ENCODE results near the gene CRIP3. TPM values are rescaled to one million over a fixed set of nuclear protein-coding genes. Genes with fewer than 3 reads are reported as not detected.

CRIP3 gene
- total and polyA plus RNA-seq, 2 of the 13 experiments (the other 11 are each of a cell fraction or from before 2014, with no cell fraction given), result 6.3 to 9.3 TPM

DNA sequence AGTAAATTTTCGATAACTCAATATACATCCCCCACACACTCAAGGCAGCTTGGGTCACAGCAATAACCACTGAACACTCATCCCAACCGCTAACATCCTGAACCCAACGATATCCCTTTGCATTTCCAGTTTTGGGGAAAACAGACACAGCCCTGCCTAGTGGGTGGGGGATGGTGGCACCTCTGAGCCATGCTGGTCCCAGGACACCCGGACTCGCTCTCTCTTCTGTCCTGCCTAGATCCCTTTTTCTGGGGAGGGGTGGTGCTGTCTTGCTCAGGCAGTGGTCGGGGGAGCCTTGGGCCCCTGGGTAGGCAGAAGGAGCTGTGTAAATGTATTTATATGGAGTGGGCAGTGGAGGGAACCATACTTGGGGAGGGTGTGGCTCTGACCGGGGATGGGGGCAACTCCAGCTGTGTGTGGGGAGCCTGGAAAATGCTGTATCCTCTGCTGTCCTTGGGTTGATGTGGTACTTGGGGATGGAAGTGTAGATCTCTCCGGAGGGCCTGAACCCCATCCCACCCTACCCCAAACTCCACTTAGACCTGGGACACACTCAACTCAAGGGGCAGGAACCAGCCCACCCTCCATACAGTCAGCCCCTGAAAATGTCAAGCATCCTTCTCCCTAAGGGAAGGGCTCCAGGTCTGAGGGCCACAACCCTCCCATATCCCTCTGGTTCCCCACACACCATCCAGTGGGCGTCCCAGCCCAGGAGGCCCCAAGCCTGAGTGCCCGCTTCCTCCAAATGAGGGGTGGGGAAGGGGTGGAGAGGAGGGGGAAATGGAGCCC, 34.3 kb downstream of the CRIP3 start (continued):
- TF ChIP-seq, protein P1, sequence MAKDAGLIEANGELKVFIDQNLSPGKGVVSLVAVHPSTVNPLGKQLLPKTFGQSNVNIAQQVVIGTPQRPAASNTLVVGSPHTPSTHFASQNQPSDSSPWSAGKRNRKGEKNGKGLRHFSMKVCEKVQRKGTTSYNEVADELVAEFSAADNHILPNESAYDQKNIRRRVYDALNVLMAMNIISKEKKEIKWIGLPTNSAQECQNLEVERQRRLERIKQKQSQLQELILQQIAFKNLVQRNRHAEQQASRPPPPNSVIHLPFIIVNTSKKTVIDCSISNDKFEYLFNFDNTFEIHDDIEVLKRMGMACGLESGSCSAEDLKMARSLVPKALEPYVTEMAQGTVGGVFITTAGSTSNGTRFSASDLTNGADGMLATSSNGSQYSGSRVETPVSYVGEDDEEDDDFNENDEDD (CRISPR knock-in tag; IDR thresholded peaks at IDR 0.05; ENCODE audit: borderline replicate concordance), result no peak
- TF ChIP-seq NFYB (CRISPR knock-in tag; IDR thresholded peaks at IDR 0.05) (no peak), ZNF629 (CRISPR knock-in tag; conservative IDR thresholded peaks at IDR 0.05) (no peak), ZNF432 (CRISPR knock-in tag; IDR thresholded peaks at IDR 0.05; ENCODE audit: borderline replicate concordance) (no peak), ZNF777 (CRISPR knock-in tag; IDR thresholded peaks at IDR 0.05) (no peak), RARG (CRISPR knock-in tag; IDR thresholded peaks at IDR 0.05; ENCODE audit: low read depth) (0 out of 2 replicates have a peak, but pooled peaks have one; percentile 5), ZNF460 (CRISPR knock-in tag; IDR thresholded peaks at IDR 0.05; ENCODE audit: borderline replicate concordance) (no peak), ZNF282 (IDR thresholded peaks at IDR 0.05; ENCODE audit: partially characterized antibody) (no peak), TOE1 (CRISPR knock-in tag; IDR thresholded peaks at IDR 0.05) (no peak), POLR2A (IDR thresholded peaks at IDR 0.05; ENCODE audit: insufficient read depth in 1 of 2, low read depth in 2 of 2, low read length in 2 of 2) (peak in 1 of 2 experiments; percentile 32; a peak in 1 of 4 replicates), ZEB1 (IDR thresholded peaks at IDR 0.05; ENCODE audit: insufficient replicate concordance, low read depth) (no peak), MED8 (CRISPR knock-in tag; IDR thresholded peaks at IDR 0.05; ENCODE audit: insufficient replicate concordance) (no peak), TGIF2 (CRISPR knock-in tag; IDR thresholded peaks at IDR 0.05) (no peak), ATM (IDR thresholded peaks at IDR 0.05; ENCODE audit: borderline replicate concordance) (no peak), ZFP36L1 (CRISPR knock-in tag; IDR thresholded peaks at IDR 0.05) (peak; percentile 74)
- TF ChIP-seq, protein P2, sequence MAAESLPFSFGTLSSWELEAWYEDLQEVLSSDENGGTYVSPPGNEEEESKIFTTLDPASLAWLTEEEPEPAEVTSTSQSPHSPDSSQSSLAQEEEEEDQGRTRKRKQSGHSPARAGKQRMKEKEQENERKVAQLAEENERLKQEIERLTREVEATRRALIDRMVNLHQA (CRISPR knock-in tag; IDR thresholded peaks at IDR 0.05), result no peak
- TF ChIP-seq, protein P3, sequence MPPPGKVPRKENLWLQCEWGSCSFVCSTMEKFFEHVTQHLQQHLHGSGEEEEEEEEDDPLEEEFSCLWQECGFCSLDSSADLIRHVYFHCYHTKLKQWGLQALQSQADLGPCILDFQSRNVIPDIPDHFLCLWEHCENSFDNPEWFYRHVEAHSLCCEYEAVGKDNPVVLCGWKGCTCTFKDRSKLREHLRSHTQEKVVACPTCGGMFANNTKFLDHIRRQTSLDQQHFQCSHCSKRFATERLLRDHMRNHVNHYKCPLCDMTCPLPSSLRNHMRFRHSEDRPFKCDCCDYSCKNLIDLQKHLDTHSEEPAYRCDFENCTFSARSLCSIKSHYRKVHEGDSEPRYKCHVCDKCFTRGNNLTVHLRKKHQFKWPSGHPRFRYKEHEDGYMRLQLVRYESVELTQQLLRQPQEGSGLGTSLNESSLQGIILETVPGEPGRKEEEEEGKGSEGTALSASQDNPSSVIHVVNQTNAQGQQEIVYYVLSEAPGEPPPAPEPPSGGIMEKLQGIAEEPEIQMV (CRISPR knock-in tag; IDR thresholded peaks at IDR 0.05; ENCODE audit: low read depth), result no peak
- TF ChIP-seq, protein P4, sequence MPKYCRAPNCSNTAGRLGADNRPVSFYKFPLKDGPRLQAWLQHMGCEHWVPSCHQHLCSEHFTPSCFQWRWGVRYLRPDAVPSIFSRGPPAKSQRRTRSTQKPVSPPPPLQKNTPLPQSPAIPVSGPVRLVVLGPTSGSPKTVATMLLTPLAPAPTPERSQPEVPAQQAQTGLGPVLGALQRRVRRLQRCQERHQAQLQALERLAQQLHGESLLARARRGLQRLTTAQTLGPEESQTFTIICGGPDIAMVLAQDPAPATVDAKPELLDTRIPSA (CRISPR knock-in tag; IDR thresholded peaks at IDR 0.05; ENCODE audit: borderline replicate concordance), result no peak
- TF ChIP-seq, protein P5, sequence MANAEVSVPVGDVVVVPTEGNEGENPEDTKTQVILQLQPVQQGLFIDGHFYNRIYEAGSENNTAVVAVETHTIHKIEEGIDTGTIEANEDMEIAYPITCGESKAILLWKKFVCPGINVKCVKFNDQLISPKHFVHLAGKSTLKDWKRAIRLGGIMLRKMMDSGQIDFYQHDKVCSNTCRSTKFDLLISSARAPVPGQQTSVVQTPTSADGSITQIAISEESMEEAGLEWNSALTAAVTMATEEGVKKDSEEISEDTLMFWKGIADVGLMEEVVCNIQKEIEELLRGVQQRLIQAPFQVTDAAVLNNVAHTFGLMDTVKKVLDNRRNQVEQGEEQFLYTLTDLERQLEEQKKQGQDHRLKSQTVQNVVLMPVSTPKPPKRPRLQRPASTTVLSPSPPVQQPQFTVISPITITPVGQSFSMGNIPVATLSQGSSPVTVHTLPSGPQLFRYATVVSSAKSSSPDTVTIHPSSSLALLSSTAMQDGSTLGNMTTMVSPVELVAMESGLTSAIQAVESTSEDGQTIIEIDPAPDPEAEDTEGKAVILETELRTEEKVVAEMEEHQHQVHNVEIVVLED (CRISPR knock-in tag; IDR thresholded peaks at IDR 0.05; ENCODE audit: borderline replicate concordance), result no peak
- TF ChIP-seq, protein P6, sequence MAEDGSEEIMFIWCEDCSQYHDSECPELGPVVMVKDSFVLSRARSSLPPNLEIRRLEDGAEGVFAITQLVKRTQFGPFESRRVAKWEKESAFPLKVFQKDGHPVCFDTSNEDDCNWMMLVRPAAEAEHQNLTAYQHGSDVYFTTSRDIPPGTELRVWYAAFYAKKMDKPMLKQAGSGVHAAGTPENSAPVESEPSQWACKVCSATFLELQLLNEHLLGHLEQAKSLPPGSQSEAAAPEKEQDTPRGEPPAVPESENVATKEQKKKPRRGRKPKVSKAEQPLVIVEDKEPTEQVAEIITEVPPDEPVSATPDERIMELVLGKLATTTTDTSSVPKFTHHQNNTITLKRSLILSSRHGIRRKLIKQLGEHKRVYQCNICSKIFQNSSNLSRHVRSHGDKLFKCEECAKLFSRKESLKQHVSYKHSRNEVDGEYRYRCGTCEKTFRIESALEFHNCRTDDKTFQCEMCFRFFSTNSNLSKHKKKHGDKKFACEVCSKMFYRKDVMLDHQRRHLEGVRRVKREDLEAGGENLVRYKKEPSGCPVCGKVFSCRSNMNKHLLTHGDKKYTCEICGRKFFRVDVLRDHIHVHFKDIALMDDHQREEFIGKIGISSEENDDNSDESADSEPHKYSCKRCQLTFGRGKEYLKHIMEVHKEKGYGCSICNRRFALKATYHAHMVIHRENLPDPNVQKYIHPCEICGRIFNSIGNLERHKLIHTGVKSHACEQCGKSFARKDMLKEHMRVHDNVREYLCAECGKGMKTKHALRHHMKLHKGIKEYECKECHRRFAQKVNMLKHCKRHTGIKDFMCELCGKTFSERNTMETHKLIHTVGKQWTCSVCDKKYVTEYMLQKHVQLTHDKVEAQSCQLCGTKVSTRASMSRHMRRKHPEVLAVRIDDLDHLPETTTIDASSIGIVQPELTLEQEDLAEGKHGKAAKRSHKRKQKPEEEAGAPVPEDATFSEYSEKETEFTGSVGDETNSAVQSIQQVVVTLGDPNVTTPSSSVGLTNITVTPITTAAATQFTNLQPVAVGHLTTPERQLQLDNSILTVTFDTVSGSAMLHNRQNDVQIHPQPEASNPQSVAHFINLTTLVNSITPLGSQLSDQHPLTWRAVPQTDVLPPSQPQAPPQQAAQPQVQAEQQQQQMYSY (CRISPR knock-in tag; IDR thresholded peaks at IDR 0.05), result no peak
